Glutamatergic neuron (in vitro differentiated cells): ENCODE data around the gene EHD2. TPM values are rescaled to one million over a fixed set of nuclear protein-coding genes. Genes with fewer than 3 reads are reported as not detected.
A peak's percentile ranks its signal among the peaks of the same experiment; 100 is the strongest.

Experiments used
- DNase-seq: peaks from one replicate; pipeline ENCODE4 v3.0.0; 2022
- H3K27ac Mint-ChIP-seq: one replicate; pipeline ENCODE4 v1.8.0; 2020; ENCODE audit warnings: mild to moderate bottlenecking, mixed read lengths, inconsistent platforms; ENCODE audit not compliant: unreplicated experiment
- H3K27me3 Mint-ChIP-seq: one replicate; pipeline ENCODE4 v1.8.0; 2020; ENCODE audit warnings: mild to moderate bottlenecking, moderate library complexity, mixed read lengths, inconsistent platforms; ENCODE audit not compliant: unreplicated experiment
- H3K36me3 Mint-ChIP-seq: one replicate; pipeline ENCODE4 v1.8.0; 2020; ENCODE audit warnings: mild to moderate bottlenecking, mixed read lengths, inconsistent platforms; ENCODE audit not compliant: unreplicated experiment
- H3K4me1 Mint-ChIP-seq: one replicate; pipeline ENCODE4 v1.8.0; 2020; ENCODE audit warnings: mild to moderate bottlenecking, low read depth, mixed read lengths, inconsistent platforms; ENCODE audit not compliant: unreplicated experiment
- H3K4me3 Mint-ChIP-seq: one replicate; pipeline ENCODE4 v1.8.0; 2020; ENCODE audit warnings: mild to moderate bottlenecking, mixed read lengths, inconsistent platforms; ENCODE audit not compliant: unreplicated experiment
- H3K9me3 Mint-ChIP-seq: one replicate; pipeline ENCODE4 v1.8.0; 2020; ENCODE audit warnings: mild to moderate bottlenecking, moderate library complexity, mixed read lengths, inconsistent platforms; ENCODE audit not compliant: unreplicated experiment
- total RNA-seq: library from RNA; stranded (reverse); fragmentation: NEBNext Ultra II Directional; extraction: Animal tissue kit (Norgen Biotek cat#: 25700); gene quantifications from one replicate; pipeline ENCODE4 v1.2.1, GENCODE V29; 2021; ENCODE audit not compliant: unreplicated experiment
- TF ChIP-seq, protein P1 (sequence below): fragments of 200-600 bp; sonication (generic); IDR thresholded peaks from one replicate; pipeline ENCODE4 v1.5.0; 2021; ENCODE audit not compliant: partially characterized antibody, unreplicated experiment

Gene EHD2
- total RNA-seq, 1 donor from 2014 or later = 7.6 TPM

DNA sequence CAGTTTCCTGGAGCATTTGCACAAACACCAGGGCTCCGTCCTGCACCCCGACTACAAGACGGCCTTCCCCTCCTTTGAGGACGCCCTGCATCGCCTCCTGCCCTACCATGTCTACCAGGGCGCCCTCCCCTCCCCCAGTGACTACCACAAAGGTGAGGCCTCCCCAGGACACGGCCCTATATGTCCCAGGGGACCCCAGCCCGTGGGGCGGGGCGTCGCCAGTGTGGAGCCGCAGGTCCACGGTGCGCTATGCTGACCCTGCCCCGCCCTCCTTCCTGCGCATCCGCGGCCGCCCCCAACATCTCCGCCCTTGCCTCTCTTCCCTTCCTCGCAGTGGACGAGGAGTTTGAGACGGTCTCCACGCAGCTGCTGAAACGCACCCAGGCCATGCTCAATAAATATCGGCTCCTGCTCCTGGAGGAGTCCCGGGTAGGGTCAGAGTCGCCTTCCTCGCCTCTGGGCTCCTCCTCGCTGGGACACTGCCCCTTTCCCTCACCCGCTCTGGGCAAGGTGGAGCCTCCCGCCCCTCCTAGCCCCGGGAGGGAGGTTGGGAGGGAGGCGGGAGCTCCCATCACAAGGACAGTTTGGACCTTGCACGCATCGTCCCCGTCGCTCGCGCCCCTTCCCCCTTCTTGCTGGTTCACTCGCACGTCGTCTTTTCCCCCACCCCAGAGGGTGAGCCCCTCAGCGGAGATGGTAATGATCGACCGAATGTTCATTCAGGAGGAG is 14.4 kb upstream of the EHD2 start:
- Mint-ChIP-seq H3K36me3 (peaks cover under 1% of the 10 kb centered on the region), H3K27me3 (peaks cover 13% of the 10 kb centered on the region), H3K4me1 (peaks cover 6% of the 10 kb centered on the region), H3K4me3 (no peak overlapping the region), H3K27ac (no peak overlapping the region), H3K9me3 (peaks cover 6% of the 10 kb centered on the region)
- TF ChIP-seq, protein P1, sequence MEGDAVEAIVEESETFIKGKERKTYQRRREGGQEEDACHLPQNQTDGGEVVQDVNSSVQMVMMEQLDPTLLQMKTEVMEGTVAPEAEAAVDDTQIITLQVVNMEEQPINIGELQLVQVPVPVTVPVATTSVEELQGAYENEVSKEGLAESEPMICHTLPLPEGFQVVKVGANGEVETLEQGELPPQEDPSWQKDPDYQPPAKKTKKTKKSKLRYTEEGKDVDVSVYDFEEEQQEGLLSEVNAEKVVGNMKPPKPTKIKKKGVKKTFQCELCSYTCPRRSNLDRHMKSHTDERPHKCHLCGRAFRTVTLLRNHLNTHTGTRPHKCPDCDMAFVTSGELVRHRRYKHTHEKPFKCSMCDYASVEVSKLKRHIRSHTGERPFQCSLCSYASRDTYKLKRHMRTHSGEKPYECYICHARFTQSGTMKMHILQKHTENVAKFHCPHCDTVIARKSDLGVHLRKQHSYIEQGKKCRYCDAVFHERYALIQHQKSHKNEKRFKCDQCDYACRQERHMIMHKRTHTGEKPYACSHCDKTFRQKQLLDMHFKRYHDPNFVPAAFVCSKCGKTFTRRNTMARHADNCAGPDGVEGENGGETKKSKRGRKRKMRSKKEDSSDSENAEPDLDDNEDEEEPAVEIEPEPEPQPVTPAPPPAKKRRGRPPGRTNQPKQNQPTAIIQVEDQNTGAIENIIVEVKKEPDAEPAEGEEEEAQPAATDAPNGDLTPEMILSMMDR = no peak
- DNase-seq = no peak

DNA sequence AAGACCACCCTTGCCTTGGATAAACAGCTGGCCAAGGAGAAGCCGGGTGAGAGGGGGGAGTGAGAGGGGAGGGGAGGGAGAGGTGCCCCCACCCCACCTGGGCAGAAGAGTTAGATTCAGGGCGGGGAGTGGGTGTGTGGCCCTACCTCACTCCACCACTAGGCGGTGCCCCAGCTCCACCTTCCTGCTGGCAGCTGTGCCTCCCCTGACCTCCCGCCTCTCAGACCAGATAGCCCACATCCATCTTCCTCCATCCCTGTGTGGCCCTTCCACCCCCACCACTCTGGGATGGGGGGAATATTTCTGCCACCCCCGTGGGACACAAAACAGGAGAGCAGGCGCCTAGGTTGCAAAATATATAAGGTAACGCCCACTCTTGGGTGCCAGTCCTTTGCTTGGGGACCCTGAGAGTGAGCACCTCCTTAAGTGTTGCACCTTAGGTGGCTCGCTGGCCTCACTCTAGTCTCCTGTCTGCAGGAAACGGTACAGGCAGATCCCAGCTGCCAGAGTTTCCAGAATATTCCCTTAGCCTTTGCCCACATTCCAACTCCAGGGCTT is 13.8 kb upstream of the EHD2 start:
- Mint-ChIP-seq H3K36me3 (peaks cover 5% of the 10 kb centered on the region), H3K4me3 (no peak overlapping the region), H3K4me1 (peaks cover 6% of the 10 kb centered on the region), H3K9me3 (peaks cover 6% of the 10 kb centered on the region), H3K27me3 (peaks cover 13% of the 10 kb centered on the region), H3K27ac (peak overlapping the region; percentile 70)
- TF ChIP-seq, protein P1 = peak; percentile 91
- peak; percentile 83 for DNase-seq

DNA sequence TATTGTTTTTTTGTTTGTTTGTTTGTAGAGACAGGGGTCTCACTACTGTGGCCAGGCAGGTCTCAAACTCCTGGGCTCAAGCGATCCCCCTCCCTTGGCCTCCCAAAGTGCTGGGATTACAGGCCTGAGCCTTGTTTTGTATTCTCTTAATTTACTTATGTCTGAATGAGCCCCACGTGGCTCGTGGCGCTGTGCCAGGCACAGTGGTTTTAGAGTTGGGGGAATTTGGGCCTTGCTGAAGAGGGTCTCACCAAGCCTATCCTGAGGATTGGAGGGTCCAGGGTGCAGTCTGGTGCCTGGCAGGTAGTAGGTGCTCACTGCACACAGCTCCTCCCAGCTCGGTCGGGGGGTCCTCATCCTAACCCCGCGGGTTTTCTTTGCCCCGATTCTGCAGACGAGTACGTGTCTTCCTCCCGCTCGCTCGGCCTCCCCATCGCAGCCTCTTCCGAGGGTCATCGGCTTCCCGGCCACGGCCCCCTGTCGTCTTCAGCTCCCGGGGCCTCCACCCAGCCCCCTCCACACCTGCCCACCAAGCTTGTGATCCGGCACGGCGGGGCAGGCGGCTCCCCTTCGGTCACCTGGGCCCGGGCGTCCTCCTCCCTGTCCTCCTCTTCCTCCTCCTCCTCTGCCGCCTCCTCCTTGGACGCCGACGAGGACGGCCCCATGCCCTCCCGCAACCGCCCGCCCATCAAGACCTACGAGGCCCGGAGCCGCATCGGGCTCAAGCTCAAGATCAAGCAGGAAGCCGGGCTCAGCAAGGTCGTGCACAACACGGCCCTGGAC is 12.1 kb upstream of the EHD2 start:
- Mint-ChIP-seq H3K4me3 (no peak overlapping the region), H3K4me1 (no peaks in the 10 kb centered on the region), H3K27ac (no peak overlapping the region), H3K27me3 (peaks cover 9% of the 10 kb centered on the region), H3K36me3 (peaks cover 5% of the 10 kb centered on the region), H3K9me3 (peaks cover 6% of the 10 kb centered on the region)
- TF ChIP-seq, protein P1 = no peak
- DNase-seq = peak; percentile 14

DNA sequence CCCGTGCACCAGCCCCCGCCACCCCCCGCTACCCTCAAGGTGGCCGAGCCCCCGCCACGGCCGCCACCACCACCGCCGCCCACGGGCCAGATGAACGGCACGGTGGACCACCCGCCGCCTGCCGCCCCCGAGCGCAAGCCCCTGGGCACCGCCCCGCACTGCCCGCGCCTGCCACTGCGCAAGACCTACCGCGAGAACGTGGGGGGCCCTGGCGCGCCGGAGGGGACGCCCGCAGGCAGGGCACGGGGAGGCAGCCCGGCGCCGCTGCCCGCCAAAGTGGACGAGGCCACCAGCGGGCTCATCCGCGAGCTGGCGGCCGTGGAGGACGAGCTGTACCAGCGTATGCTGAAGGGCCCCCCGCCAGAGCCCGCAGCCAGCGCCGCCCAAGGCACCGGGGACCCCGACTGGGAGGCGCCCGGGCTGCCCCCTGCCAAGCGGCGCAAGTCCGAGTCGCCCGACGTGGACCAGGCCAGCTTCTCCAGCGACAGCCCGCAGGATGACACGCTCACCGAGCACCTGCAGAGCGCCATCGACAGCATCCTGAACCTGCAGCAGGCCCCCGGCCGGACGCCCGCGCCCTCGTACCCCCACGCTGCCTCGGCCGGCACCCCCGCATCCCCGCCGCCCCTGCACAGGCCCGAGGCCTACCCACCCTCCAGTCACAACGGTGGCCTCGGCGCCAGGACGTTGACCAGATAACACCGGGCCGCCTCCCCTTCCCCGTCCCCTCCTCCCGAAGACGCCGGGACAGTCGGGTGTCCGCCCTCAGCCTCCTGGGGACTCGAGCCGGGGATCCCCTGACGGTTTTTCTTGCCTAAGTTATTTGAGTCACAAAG is 11.3 kb upstream of the EHD2 start:
- H3K27ac Mint-ChIP-seq = no peak overlapping the region
- TF ChIP-seq, protein P1 = no peak
- no peak overlapping the region for H3K4me3 Mint-ChIP-seq
- peaks cover 9% of the 10 kb centered on the region for H3K27me3 Mint-ChIP-seq
- peak; percentile 22 for DNase-seq
- H3K36me3 Mint-ChIP-seq = peaks cover 5% of the 10 kb centered on the region
- no peaks in the 10 kb centered on the region for H3K4me1 Mint-ChIP-seq
- H3K9me3 Mint-ChIP-seq = peaks cover 6% of the 10 kb centered on the region
